GM23338 (cell line): ENCODE data around the gene KIF4A. TPM values are rescaled to one million over a fixed set of nuclear protein-coding genes. Genes with fewer than 3 reads are reported as not detected.

Source experiments
- ATAC-seq: fragments of 200-7000 bp; cut with Tn5 transposase; 3 replicates; pipeline ENCODE4 v1.9.1; 2020
- DNase-seq: peaks from one replicate; pipeline ENCODE4 v3.0.0-alpha.2; 2015; ENCODE audit warnings: low spot score
- H2AFZ ChIP-seq: fragments of 200-600 bp; sonication (generic); 2 replicates; pipeline ENCODE4 v1.8.0; 2016; ENCODE audit warnings: antibody characterized with exemption, mild to moderate bottlenecking, moderate library complexity
- H3F3A ChIP-seq: fragments of 200-600 bp; sonication (generic); replicated peaks from 2 replicates; pipeline ENCODE4 v1.8.0; 2017; ENCODE audit warnings: antibody characterized with exemption, mixed run types, low read depth
- H3K27ac ChIP-seq: fragments of 200-600 bp; sonication (generic); 2 replicates; pipeline ENCODE4 v1.6.1; 2016; ENCODE audit warnings: low read depth
- H3K27me3 ChIP-seq: fragments of 200-600 bp; sonication (generic); 2 replicates; pipeline ENCODE4 v1.8.0; 2016; ENCODE audit warnings: mild to moderate bottlenecking, mixed run types, moderate library complexity; ENCODE audit not compliant: insufficient read depth
- H3K36me3 ChIP-seq: fragments of 200-600 bp; sonication (generic); 2 replicates; pipeline ENCODE4 v1.8.0; 2016; ENCODE audit warnings: mild to moderate bottlenecking; ENCODE audit not compliant: insufficient read depth
- H3K4me1 ChIP-seq: fragments of 200-600 bp; sonication (generic); 2 replicates; pipeline ENCODE4 v1.8.0; 2016; ENCODE audit warnings: mild to moderate bottlenecking, moderate library complexity; ENCODE audit not compliant: insufficient read depth
- H3K4me2 ChIP-seq: fragments of 200-600 bp; sonication (generic); 2 replicates; pipeline ENCODE4 v1.7.1; 2017; ENCODE audit warnings: mixed run types
- H3K4me3 ChIP-seq: fragments of 200-600 bp; sonication (generic); 2 replicates; pipeline ENCODE4 v1.6.1; 2016; ENCODE audit warnings: mixed run types
- H3K79me2 ChIP-seq: fragments of 200-600 bp; sonication (generic); replicated peaks from 2 replicates; pipeline ENCODE4 v1.8.0; 2017; ENCODE audit warnings: mild to moderate bottlenecking; ENCODE audit not compliant: insufficient read depth
- H3K9me2 ChIP-seq: fragments of 200-600 bp; sonication (generic); 2 replicates; pipeline ENCODE4 v1.8.0; 2017; ENCODE audit not compliant: insufficient read depth
- H4K20me1 ChIP-seq: fragments of 200-600 bp; sonication (generic); replicated peaks from 2 replicates; pipeline ENCODE4 v1.8.0; 2017; ENCODE audit warnings: mild to moderate bottlenecking; ENCODE audit not compliant: insufficient read depth
- H3K27ac Mint-ChIP-seq: 2 replicates; pipeline ENCODE4 v1.8.0; 2020; ENCODE audit warnings: inconsistent platforms, mild to moderate bottlenecking, moderate library complexity, mixed read lengths
- H3K27me3 Mint-ChIP-seq: 3 replicates; pipeline ENCODE4 v1.8.0; 2022; ENCODE audit warnings: low read depth, mild to moderate bottlenecking, moderate library complexity, mixed read lengths, inconsistent platforms; ENCODE audit not compliant: insufficient read depth, poor library complexity
- H3K36me3 Mint-ChIP-seq: 3 replicates; pipeline ENCODE4 v1.8.0; 2021; ENCODE audit warnings: low read depth, mild to moderate bottlenecking, inconsistent platforms, moderate library complexity, mixed read lengths
- H3K4me1 Mint-ChIP-seq: 3 replicates; pipeline ENCODE4 v1.8.0; 2020; ENCODE audit warnings: mild to moderate bottlenecking, inconsistent platforms, mixed read lengths
- H3K4me3 Mint-ChIP-seq: 3 replicates; pipeline ENCODE4 v1.8.0; 2021; ENCODE audit warnings: moderate library complexity, mild to moderate bottlenecking, inconsistent platforms, mixed read lengths
- H3K9me3 Mint-ChIP-seq: 3 replicates; pipeline ENCODE4 v1.8.0; 2020; ENCODE audit warnings: moderate library complexity, mild to moderate bottlenecking, inconsistent platforms, mixed read lengths
- CREB1 ChIP-seq: fragments of 250-450 bp; sonication (Bioruptor Pico); IDR thresholded peaks from 2 replicates; pipeline ENCODE4 v1.5.0; 2020; ENCODE audit warnings: low read depth, mild to moderate bottlenecking, moderate library complexity
- ETS1 ChIP-seq: IDR thresholded peaks from 2 replicates; pipeline ENCODE4 v1.6.1; 2016; ENCODE audit warnings: antibody characterized with exemption
- EZH2 ChIP-seq: fragments of 200-600 bp; sonication (generic); IDR thresholded peaks from one replicate; pipeline ENCODE4 v1.8.0; 2017; ENCODE audit warnings: antibody characterized with exemption, mild to moderate bottlenecking, low read depth; ENCODE audit not compliant: unreplicated experiment
- REST ChIP-seq: IDR thresholded peaks from one replicate; pipeline ENCODE4 v1.6.1; 2018; ENCODE audit warnings: antibody characterized with exemption; ENCODE audit not compliant: unreplicated experiment
- STAT1 ChIP-seq: IDR thresholded peaks from one replicate; pipeline ENCODE4 v1.6.1; 2016; ENCODE audit warnings: antibody characterized with exemption; ENCODE audit not compliant: unreplicated experiment
- ZNF114 ChIP-seq: fragments of 250-450 bp; sonication (Bioruptor Pico); IDR thresholded peaks from 2 replicates; pipeline ENCODE4 v1.5.0; 2020; ENCODE audit warnings: mild to moderate bottlenecking, moderate library complexity
- ZNF331 ChIP-seq: fragments of 250-450 bp; sonication (Bioruptor Pico); IDR thresholded peaks from 2 replicates; pipeline ENCODE4 v1.5.0; 2020; ENCODE audit warnings: low read depth, mild to moderate bottlenecking, moderate library complexity
- polyA plus RNA-seq: library from polyadenylated mRNA; unstranded; fragments of >200 nt; fragmentation: Nextera tagmentation; extraction: Ambion mirVana; gene quantifications from 2 replicates; pipeline ENCODE4 v1.2.1, GENCODE V29; 2016
- total RNA-seq: library from RNA; depleted of rRNA; stranded (reverse); fragments of >200 nt; shearing (Covaris generic); gene quantifications from 2 replicates; pipeline ENCODE4 v1.2.3, GENCODE V29; 2014
- TF ChIP-seq, protein P1 (sequence below): fragments of 250-450 bp; sonication (Bioruptor Pico); IDR thresholded peaks from 2 replicates; pipeline ENCODE4 v1.5.0; 2020; ENCODE audit warnings: mild to moderate bottlenecking, moderate library complexity
- TF ChIP-seq, protein P2 (sequence below), 2 experiments: fragments of 200-600 bp in 1 of 2; sonication (generic) in 1 of 2; conservative IDR thresholded peaks; 2 replicates each; pipeline versions ENCODE4 v1.5.1 to v1.6.1; 2016 to 2017; ENCODE audit warnings: antibody characterized with exemption in 2 of 2, low read depth in 2 of 2, mild to moderate bottlenecking in 2 of 2, moderate library complexity in 1 of 2

The KIF4A gene
- total and polyA plus RNA-seq, 2 experiments from 2014 or later = 21.5 to 27.6 TPM

GRCh38 chrX:70324326-70324725 is 34.4 kb downstream of the KIF4A start (continued):
- TF ChIP-seq, protein P1, sequence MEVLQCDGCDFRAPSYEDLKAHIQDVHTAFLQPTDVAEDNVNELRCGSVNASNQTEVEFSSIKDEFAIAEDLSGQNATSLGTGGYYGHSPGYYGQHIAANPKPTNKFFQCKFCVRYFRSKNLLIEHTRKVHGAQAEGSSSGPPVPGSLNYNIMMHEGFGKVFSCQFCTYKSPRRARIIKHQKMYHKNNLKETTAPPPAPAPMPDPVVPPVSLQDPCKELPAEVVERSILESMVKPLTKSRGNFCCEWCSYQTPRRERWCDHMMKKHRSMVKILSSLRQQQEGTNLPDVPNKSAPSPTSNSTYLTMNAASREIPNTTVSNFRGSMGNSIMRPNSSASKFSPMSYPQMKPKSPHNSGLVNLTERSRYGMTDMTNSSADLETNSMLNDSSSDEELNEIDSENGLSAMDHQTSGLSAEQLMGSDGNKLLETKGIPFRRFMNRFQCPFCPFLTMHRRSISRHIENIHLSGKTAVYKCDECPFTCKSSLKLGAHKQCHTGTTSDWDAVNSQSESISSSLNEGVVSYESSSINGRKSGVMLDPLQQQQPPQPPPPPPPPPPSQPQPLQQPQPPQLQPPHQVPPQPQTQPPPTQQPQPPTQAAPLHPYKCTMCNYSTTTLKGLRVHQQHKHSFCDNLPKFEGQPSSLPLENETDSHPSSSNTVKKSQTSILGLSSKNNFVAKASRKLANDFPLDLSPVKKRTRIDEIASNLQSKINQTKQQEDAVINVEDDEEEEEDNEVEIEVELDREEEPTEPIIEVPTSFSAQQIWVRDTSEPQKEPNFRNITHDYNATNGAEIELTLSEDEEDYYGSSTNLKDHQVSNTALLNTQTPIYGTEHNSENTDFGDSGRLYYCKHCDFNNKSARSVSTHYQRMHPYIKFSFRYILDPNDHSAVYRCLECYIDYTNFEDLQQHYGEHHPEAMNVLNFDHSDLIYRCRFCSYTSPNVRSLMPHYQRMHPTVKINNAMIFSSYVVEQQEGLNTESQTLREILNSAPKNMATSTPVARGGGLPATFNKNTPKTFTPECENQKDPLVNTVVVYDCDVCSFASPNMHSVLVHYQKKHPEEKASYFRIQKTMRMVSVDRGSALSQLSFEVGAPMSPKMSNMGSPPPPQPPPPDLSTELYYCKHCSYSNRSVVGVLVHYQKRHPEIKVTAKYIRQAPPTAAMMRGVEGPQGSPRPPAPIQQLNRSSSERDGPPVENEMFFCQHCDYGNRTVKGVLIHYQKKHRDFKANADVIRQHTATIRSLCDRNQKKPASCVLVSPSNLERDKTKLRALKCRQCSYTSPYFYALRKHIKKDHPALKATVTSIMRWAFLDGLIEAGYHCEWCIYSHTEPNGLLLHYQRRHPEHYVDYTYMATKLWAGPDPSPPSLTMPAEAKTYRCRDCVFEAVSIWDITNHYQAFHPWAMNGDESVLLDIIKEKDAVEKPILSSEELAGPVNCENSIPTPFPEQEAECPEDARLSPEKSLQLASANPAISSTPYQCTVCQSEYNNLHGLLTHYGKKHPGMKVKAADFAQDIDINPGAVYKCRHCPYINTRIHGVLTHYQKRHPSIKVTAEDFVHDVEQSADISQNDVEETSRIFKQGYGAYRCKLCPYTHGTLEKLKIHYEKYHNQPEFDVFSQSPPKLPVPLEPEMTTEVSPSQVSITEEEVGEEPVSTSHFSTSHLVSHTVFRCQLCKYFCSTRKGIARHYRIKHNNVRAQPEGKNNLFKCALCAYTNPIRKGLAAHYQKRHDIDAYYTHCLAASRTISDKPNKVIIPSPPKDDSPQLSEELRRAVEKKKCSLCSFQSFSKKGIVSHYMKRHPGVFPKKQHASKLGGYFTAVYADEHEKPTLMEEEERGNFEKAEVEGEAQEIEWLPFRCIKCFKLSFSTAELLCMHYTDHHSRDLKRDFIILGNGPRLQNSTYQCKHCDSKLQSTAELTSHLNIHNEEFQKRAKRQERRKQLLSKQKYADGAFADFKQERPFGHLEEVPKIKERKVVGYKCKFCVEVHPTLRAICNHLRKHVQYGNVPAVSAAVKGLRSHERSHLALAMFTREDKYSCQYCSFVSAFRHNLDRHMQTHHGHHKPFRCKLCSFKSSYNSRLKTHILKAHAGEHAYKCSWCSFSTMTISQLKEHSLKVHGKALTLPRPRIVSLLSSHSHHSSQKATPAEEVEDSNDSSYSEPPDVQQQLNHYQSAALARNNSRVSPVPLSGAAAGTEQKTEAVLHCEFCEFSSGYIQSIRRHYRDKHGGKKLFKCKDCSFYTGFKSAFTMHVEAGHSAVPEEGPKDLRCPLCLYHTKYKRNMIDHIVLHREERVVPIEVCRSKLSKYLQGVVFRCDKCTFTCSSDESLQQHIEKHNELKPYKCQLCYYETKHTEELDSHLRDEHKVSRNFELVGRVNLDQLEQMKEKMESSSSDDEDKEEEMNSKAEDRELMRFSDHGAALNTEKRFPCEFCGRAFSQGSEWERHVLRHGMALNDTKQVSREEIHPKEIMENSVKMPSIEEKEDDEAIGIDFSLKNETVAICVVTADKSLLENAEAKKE = no peak
- no peak for TF ChIP-seq STAT1
- no peak for TF ChIP-seq ZNF331 (CRISPR knock-in tag)
- TF ChIP-seq CREB1 (CRISPR knock-in tag) = no peak
- TF ChIP-seq, protein P2, sequence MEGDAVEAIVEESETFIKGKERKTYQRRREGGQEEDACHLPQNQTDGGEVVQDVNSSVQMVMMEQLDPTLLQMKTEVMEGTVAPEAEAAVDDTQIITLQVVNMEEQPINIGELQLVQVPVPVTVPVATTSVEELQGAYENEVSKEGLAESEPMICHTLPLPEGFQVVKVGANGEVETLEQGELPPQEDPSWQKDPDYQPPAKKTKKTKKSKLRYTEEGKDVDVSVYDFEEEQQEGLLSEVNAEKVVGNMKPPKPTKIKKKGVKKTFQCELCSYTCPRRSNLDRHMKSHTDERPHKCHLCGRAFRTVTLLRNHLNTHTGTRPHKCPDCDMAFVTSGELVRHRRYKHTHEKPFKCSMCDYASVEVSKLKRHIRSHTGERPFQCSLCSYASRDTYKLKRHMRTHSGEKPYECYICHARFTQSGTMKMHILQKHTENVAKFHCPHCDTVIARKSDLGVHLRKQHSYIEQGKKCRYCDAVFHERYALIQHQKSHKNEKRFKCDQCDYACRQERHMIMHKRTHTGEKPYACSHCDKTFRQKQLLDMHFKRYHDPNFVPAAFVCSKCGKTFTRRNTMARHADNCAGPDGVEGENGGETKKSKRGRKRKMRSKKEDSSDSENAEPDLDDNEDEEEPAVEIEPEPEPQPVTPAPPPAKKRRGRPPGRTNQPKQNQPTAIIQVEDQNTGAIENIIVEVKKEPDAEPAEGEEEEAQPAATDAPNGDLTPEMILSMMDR (conservative IDR thresholded peaks at IDR 0.05; ENCODE audit: low read depth in 2 of 2) = no peak

DNA sequence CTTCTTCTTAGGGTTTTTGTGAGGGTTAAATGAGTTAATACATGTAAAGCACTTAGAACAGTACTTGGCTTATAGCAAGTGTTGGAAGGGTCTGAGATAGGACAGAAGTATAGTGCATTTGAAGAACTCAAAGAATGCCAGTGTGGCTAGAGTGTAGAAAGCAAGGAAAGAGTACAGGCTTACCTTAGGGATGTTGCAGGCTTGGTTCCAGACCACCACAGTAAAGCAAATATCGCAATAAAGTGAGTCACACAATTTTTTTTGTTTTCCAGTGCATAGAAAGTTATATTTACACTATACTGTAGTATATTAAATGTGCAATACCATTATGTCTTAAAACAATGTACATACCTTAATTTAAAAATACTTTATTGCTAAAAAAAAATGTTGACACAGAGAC is 41.3 kb downstream of the KIF4A start:
- Histone ChIP-seq H3K4me2 (no peak overlapping the region), H3F3A (no peaks in the 10 kb centered on the region), H2AFZ (no peak overlapping the region), H3K79me2 (no peaks in the 10 kb centered on the region), H3K27me3 (no peaks in the 10 kb centered on the region), H3K4me3 (no peak overlapping the region), H3K4me1 (no peaks in the 10 kb centered on the region), H3K9me2 (no peaks in the 10 kb centered on the region), H3K36me3 (no peaks in the 10 kb centered on the region), H3K27ac (no peak overlapping the region), H4K20me1 (no peaks in the 10 kb centered on the region)
- H3K27me3 Mint-ChIP-seq = no peaks in the 10 kb centered on the region
- no peak overlapping the region for H3K4me3 Mint-ChIP-seq
- peaks cover 20% of the 10 kb centered on the region for H3K36me3 Mint-ChIP-seq
- ATAC-seq = no peak
- no peak for DNase-seq
- no peak overlapping the region for H3K27ac Mint-ChIP-seq
- H3K4me1 Mint-ChIP-seq = no peaks in the 10 kb centered on the region
- no peaks in the 10 kb centered on the region for H3K9me3 Mint-ChIP-seq
- TF ChIP-seq REST = no peak
- TF ChIP-seq, protein P2 (conservative IDR thresholded peaks at IDR 0.05; ENCODE audit: low read depth in 2 of 2) = no peak
- no peak for TF ChIP-seq ETS1
- no peak for TF ChIP-seq STAT1
- no peak for TF ChIP-seq CREB1 (CRISPR knock-in tag)
- TF ChIP-seq EZH2 = no peak
- TF ChIP-seq ZNF114 (CRISPR knock-in tag) = no peak
